Non-pigmented ciliary epithelial cell (primary cell): ENCODE results near the gene HOXB2.

Experiments
- DNase-seq: peaks from one replicate; pipeline ENCODE4 v3.0.0-alpha.2; 2010; ENCODE audit warnings: low read depth

Gene HOXB2

DNA sequence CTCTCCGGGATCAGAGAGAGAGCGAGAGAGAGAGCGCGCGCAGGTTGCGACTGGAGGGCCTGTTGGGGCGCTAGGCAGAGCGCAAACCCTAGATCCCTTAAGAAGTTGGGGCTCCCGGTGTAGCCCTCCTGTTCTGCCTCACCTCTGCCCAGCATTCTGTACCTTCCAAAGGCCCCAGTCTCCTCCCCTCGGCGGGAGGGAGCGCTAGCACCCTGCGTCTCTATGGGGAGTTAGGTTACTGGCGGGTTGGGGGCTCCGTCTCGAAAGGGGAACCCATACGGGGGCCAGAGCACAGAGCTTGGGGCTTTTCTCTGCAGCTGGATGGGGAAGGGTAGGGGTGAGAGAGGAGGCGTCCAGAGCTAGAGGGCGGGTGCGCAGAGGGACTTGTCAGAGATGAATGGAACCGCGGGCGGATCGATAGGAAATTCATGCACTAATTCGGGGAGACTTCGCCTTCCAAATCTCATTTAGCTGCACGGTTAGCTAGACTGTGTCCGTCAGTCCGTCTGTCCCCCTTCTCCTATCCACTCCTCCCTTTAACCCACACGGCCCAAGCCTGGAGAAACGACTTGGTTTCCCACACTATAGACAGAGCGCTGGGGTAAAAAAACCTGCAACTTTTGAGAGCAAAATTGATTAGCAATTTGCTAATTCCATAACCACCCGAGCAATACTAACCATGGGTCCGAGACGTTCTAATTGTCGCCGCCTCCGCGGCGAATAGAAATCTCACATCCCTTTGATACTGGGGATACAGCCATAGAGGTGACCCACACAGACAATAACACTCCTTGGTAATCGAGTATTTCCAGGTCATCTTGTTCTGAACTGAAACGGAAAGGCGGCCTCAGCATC is 33.9 kb upstream of the HOXB2 start:
- no peak for DNase-seq

DNA sequence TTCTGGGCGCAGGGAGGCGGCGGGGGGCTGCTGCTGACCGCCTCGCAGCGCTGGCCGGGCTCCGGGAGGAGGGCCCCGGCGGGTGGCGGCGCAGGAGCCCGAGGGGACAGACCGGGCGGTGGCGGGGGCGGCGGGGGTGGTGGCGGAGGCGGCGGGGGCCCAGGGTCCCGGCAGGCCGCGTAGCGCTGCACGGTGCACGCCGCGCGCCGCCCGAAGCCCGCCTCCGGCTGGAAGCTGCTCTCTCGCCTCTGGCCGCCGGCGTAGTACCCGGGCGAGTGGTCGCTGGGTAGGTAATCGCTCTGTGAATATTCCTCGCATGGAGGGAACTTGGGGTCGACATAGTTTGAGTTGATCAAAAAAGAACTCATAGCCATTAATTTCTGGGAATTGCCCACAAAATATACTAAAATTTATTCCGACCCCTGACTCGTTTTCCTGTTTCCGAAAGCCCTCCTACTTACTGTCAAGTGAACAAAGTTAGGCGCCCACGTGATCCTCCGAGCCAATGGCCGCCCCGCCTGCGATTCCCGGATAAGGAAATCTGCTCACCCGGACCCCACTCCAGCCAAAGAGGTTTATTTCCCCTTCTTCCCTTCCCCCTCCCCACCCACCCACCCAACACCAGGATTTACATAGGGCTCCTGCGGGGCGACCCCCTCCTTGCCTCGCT is 33.2 kb upstream of the HOXB2 start, which contains the start of gene HOXB4:
HOXB4 (minus strand) TSS at position 405 of the 670 bp plus-strand sequence; CDS start at position 374, 31 bp downstream.
- DNase-seq, result no peak

DNA sequence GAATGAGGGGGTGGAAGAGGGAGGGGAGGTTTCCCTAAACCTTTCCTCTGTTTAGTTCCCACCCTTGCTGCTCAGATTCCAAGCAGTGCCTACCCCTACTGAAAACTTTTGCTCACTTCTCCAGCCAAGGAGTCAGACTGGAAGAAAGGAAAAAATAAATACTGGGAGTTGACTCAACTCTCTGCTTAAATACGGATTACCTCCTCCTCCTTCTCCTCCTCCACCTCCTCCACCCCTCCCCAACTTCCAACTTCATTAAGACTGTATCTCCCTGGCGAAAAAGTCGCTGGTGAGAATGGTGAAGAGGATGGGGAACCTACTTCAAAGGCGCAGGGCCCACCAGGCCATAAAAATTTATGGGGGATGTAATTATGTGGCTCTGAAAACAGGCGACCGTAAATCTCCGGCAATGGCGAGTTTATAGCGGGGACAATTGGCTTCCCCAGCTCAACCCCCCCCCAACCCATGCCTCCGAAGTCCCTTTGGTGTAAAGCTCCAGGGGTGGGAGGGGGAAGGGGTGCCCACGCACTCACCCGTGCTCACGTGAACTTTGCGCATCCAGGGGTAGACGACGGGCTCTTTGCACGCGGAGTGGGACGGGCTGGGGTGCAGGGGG is 32.5 kb upstream of the HOXB2 start:
- no peak for DNase-seq

DNA sequence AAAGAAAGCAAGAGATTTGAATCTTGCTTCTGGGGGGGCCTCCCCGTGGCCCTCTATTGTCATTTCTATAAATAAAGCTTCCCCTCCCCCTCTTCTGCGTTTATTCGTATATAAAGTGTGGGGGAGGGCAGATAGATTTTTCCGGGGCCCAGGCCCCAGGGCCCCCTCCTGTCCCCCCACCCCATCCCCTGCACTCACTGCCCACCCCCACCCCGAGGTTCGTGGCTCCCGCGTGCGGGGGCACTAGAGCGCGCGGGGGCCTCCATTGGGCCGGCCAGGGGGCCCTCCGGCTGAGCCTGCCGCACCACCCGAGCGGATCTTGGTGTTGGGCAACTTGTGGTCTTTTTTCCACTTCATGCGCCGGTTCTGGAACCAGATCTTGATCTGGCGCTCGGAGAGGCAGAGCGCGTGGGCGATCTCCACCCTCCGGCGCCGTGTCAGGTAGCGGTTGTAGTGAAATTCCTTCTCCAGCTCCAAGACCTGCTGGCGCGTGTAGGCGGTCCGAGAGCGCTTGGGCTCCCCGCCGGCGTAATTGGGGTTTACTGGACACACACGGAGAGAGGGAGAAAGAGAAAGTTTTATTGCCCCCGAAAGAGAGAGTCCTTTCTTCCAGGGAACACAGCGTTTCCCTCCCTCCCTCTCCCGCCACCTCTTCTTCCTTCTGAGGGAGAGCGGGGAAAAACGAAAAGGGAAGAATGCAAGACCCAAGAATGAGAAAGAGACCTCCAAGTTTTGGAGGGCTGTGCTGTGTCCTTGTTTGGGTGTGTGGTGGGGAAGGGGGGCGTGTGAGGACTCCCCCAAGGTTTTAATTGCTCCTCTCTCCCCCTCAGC is 31.8 kb upstream of the HOXB2 start:
- no peak for DNase-seq

DNA sequence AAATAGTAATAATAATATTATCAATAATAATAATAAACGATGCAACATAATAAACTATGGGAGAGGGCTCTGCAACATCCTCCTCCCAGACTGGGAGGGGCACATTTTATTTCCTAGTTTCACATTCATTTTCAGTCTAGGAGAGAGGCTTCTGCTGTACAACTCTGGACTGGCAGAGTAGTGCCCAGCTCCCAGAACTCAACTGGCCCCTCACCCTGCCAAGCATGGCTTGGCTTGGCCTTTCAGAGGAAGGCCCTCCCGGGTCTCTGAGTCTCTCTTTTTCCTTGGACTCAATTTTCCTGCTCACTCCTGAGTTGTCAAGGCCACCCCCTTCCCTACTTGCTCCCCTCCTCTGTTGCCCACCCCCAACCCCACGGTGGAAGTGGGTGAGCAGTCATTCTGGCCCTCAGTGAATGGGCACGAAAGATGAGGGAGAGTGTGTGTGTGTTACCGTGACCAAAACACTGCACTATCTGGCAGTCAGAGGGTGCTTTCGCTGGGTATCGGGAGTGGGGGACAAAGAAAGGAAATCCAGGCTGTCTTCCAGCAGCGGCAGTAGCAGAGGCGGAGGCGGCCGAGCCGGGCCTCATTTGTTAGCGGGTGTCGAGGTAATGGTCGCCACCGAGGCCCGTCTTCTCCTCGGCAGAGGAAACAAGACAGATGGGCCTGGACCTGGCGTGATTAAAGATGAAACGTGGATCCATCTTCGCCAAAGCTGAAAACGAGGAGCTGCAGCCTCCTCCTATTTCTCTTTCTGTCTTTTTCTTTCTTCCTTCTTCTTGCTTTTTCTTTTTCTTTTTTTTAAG is 31.0 kb upstream of the HOXB2 start:
- DNase-seq, result no peak

DNA sequence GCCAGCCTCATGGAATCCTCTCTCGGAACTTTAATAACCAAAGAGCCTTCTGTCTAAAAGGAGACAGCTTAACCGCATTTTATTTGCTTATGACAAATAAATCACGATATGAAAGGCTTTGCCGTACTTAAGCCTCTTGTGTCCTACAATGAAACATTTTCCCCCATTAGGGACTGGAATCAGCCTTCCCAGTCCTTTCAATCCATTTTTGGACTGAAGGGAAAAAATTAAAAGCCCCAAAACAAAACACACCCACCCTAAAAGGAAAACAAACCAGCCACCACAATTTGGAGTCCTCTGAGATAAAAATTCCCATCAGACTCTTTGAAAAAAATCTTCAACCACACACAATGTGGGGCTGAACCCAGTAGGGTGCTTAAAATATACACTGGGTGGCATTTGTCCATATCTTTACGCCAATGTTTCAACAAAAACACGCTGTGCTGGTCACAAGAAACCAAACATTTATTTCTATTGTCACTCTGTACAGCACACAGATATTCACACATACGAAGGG is 30.2 kb upstream of the HOXB2 start:
- no peak for DNase-seq

DNA sequence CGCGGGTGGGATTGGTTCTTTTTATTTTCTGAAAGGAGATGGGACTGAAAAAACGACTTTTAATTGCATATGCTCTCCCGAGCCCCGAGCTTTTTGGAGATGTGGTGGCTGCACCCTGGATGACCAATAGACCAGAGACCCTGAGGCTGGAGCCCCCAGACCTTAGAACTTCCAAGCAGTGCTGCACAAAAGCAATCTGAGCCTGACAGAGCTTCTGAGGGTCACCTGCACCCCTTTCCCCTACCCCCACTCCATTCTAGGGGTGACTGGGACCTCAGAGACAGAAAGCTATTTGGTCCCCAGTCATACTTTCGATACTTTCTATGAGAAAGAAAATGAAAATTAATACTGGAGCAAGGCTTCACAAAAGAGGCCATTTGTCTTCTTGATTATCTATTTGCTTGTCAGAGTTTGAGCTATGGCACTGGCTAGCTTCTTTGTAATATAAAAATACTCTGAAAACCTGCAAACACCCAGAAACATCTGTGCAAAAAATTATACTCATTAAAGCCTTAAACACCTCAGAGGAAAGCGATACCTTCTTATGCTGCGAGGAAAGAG is 29.7 kb upstream of the HOXB2 start:
- no peak for DNase-seq

DNA sequence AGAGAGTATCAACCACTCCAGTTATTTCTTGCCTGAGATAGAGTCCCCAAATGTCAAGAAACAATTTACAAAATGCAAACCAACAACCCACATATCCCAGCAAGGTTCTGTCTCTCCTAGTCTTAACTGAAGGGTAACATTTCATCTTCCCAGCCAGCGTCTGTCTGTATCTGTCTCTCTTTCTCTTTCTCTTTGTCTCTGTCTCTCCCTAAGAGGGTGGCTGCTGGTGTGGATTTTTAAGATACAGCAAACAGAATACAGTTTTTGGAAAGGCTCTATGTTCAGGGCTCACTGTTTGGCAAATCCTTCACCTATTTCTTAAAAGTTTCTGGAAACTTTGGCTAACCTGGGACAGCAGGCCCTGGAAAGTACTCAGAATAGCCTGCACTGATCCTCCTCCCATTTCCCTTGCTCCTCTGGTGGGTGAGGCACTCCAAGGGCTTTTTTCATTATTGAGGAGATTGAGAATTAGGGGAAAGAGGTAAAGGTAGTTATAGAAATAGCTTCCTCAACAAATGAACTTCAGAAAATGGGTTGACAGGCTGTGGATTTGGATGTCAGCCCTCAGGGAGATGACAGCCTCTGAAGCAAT is 27.0 kb upstream of the HOXB2 start:
- no peak for DNase-seq

DNA sequence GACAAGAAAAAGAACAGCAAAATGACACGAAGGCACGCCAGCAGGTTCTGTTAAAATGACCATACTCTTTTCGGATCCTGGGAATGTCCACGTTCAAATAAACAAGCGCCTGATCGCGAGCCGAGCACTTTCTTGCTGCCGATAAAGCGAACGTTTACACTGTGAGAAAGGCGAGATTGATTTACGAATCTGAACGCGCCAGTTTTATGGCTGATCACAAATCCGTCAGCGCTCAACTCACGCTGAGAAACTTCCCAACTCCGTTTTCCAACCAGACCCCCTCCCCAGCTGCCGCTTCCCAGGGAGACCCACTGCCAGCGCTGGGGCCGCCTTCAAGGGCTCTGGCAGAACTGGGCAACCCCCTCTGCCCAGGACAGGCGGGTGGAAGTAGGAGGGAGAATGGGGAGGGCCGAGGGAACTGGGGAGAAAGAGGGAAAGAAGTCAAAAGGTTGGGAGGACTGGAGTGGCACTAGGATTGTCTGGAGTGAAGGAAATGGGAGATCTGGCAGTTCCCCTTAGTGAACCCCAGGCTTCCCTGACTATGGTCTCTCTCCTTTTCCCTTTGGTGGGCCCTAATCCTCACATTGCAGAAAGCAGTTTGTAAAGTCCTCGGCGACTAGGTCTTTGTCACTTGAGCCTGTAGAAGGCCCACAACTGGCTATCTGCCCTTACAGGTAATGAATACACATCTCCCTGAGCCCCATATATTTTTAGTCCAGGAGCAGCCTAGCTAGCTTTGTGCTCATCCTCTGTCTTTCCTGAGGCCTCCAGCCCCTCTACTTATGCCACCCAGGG is 26.3 kb upstream of the HOXB2 start:
- no peak for DNase-seq

DNA sequence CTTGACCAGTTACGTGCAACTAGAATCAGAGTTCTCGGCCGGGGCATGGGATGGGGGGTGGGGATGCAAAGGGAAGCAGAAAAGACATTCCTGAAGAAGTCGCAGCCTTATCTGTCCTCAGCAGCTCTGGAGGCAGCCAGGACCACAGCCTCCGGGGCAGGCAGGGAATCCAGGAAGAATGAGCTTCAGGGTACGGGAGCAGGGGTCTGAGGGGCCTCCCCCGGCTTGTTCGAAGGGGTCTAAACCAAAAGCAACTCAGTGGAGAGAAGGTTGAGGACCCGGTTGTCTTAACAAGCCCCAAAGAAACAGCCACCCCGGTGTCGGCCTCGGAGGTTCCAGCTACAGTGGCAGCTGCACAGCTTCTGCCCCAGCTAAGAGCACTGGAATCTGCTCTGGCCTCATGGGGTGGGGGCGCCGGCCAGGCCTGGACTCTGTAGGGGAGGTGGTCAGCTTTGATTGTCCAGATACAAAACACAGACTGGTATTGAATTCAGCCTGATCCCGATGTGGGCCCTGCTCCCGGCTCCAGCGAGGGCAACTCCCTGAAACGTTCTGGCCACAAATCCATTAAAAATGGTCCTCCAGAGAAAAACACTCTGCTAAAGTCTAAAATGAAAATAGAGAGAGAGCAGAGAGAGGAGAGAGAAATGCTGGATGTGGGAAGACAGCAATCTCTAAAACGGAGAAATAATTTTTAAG is 25.6 kb upstream of the HOXB2 start:
- DNase-seq, result no peak

DNA sequence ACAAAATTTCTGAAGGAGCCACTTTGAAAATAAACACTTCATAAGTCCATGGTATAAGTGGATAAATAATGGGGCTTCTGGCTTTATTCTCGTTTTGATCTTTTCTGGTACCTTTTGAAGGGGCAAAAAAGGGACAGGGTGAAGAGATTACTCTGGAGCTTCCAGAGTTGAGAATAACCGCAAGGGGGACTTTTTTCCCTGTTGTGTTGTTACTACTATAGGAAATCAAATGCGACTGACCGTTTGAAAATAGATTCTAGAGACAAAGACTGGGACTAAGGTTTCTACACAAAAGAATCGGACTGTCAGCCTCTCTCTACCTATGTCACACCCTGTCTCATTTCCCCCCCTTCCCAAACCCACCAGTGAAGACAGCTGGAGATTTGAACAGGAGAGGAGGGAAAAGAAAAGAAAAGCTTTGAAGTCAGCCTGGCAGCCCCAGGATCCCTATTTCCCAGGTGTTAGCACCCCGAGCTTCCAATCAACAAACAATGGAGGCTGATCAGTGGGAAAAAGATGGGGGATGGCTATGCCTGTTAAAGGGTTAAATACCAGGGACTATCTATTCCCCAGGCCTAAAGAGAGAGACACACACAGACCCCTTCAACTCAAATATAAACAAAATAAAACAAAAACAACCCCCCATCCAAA is 24.9 kb upstream of the HOXB2 start:
- no peak for DNase-seq

DNA sequence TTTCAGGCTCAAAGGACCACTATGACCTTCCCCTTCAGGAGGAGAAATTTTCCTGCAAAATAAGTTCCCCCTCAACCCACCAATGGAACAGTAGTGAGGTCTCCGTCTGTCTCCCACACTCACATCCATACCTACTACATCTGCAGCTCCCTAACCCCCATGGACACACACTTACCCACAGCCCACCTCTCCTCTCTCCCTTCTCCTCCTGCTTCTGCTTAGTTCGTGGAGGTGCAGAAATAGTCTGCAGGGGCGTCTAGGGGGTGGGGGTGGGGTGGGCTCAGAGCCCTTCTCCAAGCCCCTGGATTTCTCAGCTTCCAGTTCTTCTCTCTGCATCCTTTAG is 24.3 kb upstream of the HOXB2 start:
- no peak for DNase-seq

DNA sequence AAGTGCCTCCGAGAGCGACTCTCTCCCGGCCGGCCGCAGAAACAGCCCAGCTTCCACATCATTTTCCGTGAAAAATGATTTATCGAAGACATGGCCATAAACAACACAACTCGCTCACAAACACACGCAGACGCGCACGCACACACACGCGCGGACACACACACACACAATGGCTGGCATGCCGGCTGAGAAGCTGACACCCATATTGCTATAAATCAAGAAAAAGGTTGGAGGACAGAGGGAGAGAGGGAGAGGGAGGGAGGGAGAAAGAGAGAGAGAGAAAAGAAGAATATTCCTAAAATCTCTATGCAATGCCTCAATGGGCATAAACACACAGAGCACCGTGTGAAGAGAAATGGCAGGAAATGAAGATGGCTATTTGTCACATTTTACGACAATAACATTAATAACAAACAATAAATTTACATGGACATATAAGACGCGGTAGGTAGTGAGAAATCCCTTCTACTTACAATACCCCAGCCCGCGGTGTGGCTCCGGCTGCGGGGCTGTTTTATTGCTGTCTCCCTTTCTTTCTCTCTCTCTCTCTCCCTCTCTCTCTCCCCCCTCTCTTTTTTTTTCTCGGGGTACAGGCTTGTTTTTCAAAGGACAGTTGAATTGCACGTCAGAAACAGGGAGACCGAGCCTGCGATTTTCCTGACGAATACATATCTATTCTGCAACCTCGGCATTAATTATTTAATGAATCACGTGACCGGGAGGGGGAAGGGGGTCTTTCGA is 23.8 kb upstream of the HOXB2 start:
- DNase-seq, result no peak

DNA sequence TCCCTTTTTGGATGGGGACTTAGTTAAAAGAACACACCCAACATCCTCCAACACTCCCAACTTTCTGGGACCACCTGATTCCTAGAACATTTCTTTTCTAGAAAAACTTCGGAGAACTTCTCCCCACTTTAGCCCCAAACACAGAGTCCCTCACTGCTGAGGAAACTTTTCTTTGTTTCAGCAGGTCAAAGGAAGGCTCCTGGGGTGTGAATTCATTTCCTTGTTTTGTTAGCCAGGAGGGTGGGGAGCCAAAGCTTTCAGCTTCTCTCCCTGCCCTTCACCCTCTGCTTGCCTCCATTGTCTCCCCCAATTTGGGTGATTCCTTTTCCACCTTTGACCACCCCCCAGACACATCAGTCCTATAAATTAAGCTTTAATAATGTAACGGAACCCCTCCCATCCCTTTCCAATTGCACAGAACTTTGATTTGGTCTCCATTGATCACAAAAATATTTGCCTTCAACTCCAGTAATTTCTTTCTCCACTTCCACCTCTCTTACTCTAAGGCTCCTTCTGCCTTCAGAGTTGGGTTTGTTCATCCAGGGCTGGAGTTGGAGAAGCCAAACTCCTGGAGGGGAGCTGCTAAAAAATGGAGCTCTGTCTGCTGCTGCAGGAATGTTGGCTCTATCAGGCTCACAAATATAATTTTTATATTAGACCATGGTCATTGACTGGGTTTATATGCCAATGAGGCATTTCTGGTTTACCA is 22.9 kb upstream of the HOXB2 start:
- DNase-seq, result no peak

DNA sequence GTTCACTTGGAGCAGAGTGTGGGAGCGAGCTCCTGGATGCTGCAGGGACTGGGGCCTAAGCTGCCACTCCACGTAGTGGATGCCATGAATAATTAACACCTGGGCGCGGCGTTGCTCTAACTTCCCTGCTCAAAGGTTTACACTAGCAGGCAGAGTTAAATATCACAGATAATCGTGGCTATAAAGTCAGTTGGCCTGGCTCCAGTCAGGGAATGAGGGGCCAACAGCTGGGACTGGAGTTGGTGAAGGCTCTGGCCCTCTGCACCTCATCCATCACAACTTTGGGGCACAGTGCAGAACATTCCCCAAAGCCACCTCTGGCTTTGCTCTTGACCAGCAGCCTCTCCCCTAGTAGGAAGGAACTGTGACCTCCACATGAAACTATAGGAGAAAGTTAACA is 22.3 kb upstream of the HOXB2 start:
- DNase-seq, result no peak

DNA sequence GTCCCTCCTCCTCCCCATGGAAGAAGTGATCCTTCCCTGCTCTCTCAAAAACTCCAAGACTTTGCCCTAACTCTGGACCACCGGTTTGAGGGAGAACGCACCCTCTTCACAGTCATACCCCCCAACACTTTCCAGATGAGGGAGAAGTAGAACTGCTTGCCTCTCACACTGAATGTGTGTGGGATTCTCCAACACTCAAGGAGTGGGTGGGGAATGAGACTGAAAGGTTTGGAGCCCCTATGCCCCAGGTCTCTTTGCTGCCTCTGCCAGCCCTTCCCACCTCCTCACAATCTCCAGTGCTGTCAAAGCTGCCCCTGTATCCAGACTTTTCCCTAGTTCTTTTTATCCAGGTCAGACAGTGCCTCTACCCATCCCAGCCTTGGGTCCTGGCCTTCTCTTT is 21.8 kb upstream of the HOXB2 start:
- no peak for DNase-seq
